HCT116 (cell line): ENCODE data around the gene HSPA1A.
"Not testable (repeated sequence)": the region's sequence is repeated elsewhere in the genome, so short reads cannot be mapped to it uniquely, and the experiment has no call there.

Experiments used
- ATF3 ChIP-seq: IDR thresholded peaks from 2 replicates; pipeline ENCODE4 v1.6.1; 2012
- EZH2 ChIP-seq: fragments of 200-600 bp; sonication (generic); IDR thresholded peaks from 2 replicates; pipeline ENCODE4 v1.6.1; 2017; ENCODE audit warnings: antibody characterized with exemption, mixed run types

DNA sequence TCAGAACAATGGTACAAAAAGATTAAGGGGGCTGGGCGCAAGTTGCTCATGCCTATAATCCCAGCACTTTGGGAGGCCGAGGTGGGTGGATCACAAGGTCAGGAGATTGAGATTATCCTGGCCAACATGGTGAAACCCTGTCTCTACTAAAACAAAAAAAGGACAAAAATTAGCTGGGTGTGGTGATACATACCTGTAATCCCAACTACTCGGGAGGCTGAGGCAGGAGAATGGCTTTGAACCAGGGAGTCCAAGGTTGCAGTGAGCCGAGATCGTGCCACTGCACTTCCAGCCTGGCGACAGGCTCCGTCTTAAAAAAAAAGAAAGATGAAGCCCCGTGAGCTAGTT lies 24.4 kb downstream of the HSPA1A start:
- not testable (repeated sequence) for TF ChIP-seq ATF3, EZH2
